ENCODE results near the gene BTBD16. TPM values are rescaled to one million over a fixed set of nuclear protein-coding genes. Genes with fewer than 3 reads are reported as not detected.

BTBD16 gene
- total and polyA plus RNA-seq, 7 donors, result 0.12 to 0.55 (median 0.54) TPM; not detected in 4

DNA sequence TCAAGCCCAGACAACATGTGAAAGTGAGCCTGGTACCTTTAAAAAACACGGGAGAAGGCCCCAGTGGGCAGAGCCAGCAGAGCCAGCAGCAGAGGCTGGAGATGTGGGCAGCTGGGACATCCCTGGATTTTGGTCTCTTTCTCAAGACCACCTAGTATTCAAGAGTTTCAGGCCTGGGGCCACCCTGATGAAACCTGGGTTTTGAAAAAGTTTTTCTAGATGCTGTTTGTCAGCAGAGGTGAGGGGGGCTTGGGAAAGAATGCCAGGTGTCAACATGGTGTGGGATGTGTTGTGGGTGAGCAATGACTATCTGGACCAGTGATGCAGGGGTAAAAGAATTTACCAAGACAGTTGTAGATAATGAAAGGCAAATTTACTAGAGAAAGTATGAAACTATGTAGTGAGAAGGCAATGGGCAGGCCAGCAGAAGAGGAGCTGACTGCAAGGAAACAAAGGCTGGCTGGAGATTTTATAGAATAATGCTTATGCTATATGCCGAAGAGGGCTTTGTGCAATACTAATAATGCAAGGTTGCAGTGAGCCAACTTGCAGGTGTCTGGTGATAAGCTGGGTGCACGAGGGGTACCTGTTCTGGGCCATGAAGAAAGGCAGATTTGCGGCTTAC is 75.3 kb downstream of the BTBD16 start:
- H3K4me1 ChIP-seq, result peaks cover 0 to 24% (median 19%) of the 10 kb centered on the region in 4 donors
- H3K27me3 ChIP-seq, result no peaks in the 10 kb centered on the region
- H3K4me3 ChIP-seq, result no peak overlapping the region
- intact Hi-C loops (cut with DNase I), result no loop called here
- H3K27ac ChIP-seq, result no peak overlapping the region
- 91 to 94% methylated on average over 4 of the region's 4 CpGs for WGBS, 2 donors
- no peak for DNase-seq
- H3K9me3 ChIP-seq, result no peaks in the 10 kb centered on the region
- TF ChIP-seq, protein P1, sequence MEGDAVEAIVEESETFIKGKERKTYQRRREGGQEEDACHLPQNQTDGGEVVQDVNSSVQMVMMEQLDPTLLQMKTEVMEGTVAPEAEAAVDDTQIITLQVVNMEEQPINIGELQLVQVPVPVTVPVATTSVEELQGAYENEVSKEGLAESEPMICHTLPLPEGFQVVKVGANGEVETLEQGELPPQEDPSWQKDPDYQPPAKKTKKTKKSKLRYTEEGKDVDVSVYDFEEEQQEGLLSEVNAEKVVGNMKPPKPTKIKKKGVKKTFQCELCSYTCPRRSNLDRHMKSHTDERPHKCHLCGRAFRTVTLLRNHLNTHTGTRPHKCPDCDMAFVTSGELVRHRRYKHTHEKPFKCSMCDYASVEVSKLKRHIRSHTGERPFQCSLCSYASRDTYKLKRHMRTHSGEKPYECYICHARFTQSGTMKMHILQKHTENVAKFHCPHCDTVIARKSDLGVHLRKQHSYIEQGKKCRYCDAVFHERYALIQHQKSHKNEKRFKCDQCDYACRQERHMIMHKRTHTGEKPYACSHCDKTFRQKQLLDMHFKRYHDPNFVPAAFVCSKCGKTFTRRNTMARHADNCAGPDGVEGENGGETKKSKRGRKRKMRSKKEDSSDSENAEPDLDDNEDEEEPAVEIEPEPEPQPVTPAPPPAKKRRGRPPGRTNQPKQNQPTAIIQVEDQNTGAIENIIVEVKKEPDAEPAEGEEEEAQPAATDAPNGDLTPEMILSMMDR (IDR thresholded peaks at IDR 0.05), result no peak
- TF ChIP-seq POLR2AphosphoS5 (IDR thresholded peaks at IDR 0.05) (no peak), POLR2A (IDR thresholded peaks at IDR 0.05) (no peak), EP300 (IDR thresholded peaks at IDR 0.05) (no peak)
- H3K36me3 ChIP-seq, result no peaks in the 10 kb centered on the region

DNA sequence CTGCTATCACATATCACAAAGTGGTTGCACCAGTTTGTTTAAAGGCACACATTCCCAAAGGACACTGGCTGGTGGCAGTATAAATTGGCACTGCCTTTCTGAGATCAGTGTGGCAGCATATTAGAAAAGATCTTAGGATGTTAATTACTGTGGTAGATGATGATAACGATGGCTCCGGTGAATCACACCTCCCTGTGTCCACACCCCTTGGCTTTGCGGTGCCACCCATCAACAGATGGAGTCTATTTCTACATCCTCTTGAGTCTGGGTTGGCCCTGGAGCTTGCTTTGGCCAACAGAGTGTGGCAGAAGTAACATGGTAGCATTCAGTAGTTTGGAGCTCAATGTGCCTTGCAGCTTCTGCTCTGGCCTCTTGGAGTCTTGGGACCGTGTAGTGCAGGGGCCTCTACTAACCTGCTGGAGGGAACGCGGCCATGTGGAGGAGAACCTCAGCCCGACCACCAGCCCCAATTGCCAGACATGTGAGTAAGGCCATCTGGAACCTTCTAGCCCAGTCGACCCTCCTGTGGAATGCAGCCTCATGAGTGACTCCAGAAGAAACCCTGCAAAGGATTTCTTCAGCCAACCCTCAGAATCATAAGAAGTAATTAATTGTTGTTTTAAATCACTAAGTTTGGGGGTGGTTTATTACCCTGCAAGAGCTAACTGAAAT is 76.2 kb downstream of the BTBD16 start:
- TF ChIP-seq POLR2A (IDR thresholded peaks at IDR 0.05) (no peak), EP300 (IDR thresholded peaks at IDR 0.05) (no peak), POLR2AphosphoS5 (IDR thresholded peaks at IDR 0.05) (no peak)
- TF ChIP-seq, protein P1 (IDR thresholded peaks at IDR 0.05), result no peak
- intact Hi-C loops (cut with DNase I), result no loop called here
- 85% methylated on average over 8 of the region's 8 CpGs for WGBS, 2 donors
- Histone ChIP-seq H3K4me3 (no peak overlapping the region), H3K9me3 (no peaks in the 10 kb centered on the region), H3K27ac (no peak overlapping the region), H3K27me3 (no peaks in the 10 kb centered on the region), H3K36me3 (no peaks in the 10 kb centered on the region), H3K4me1 (peaks cover 0 to 16% (median 10%) of the 10 kb centered on the region in 4 donors)
- no peak for DNase-seq

DNA sequence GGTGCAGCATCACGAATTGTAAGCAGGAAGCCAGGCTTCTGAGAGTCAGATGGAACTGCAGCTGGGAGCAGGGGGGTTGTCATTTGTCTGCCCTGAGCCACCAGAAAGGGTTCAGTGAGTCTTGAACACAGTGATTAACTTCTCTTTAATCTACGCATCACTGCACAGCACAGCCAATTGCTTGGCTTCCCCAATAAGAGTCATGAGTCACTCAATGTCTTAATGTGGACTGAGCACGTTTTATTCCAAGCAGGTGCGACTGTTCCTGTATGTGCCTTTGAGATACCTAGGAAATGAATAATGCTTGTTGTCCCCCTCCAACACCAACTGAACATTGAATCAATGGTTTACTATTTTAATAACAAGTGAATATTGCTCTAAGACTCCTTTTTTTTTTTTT is 77.4 kb downstream of the BTBD16 start:
- WGBS, 2 donors, result 67 to 71% methylated on average over 4 of the region's 4 CpGs
- H3K27ac ChIP-seq, result no peak overlapping the region
- H3K27me3 ChIP-seq, result no peaks in the 10 kb centered on the region
- H3K9me3 ChIP-seq, result no peaks in the 10 kb centered on the region
- no peak for DNase-seq
- TF ChIP-seq POLR2A (IDR thresholded peaks at IDR 0.05) (no peak), POLR2AphosphoS5 (IDR thresholded peaks at IDR 0.05) (no peak), EP300 (IDR thresholded peaks at IDR 0.05) (no peak)
- TF ChIP-seq, protein P1 (IDR thresholded peaks at IDR 0.05), result no peak
- peaks cover 0 to 6% (median 0%) of the 10 kb centered on the region in 4 donors for H3K4me1 ChIP-seq
- no peak overlapping the region for H3K4me3 ChIP-seq
- intact Hi-C loops (cut with DNase I), result no loop called here
- no peaks in the 10 kb centered on the region for H3K36me3 ChIP-seq

DNA sequence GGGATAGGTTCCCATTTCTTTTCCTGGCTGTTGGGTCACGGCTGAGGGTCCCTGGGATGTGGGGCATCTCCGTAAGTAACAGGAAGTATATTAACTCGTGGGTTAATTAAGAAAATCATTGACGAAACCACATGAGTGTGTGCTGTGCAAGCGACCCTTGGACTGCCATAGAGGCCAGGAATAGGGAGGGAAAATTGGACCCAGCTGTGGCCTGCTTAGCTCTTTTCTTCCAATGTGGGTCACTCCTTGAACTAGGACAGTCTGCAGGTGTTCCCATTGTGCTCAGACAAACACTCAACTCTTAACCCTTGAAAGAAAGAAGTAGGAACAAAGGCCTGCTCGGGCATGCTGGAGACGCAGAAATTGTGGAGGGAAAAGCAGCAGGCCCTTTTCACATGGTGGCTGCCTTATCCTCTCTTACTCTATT is 77.9 kb downstream of the BTBD16 start:
- Histone ChIP-seq H3K36me3 (no peaks in the 10 kb centered on the region), H3K27ac (no peak overlapping the region), H3K27me3 (no peaks in the 10 kb centered on the region), H3K9me3 (no peaks in the 10 kb centered on the region), H3K4me3 (no peak overlapping the region), H3K4me1 (peaks cover 0 to 6% (median 0%) of the 10 kb centered on the region in 4 donors)
- no peak for DNase-seq
- no peak for TF ChIP-seq POLR2A (IDR thresholded peaks at IDR 0.05)
- no peak for TF ChIP-seq EP300 (IDR thresholded peaks at IDR 0.05)
- no peak for TF ChIP-seq POLR2AphosphoS5 (IDR thresholded peaks at IDR 0.05)
- TF ChIP-seq, protein P1 (IDR thresholded peaks at IDR 0.05), result no peak
- intact Hi-C loops (cut with DNase I), result no loop called here
- 56 to 76% methylated on average over 7 of the region's 7 CpGs for WGBS, 2 donors

All from sigmoid colon (tissue), 7 donors.